H1 (cell line): ENCODE results near the gene LAX1. TPM values are rescaled to one million over a fixed set of nuclear protein-coding genes. Genes with fewer than 3 reads are reported as not detected.

ENCODE experiments used
- EZH2 ChIP-seq: fragments of 200-600 bp; sonication (generic); IDR thresholded peaks from 2 replicates; pipeline ENCODE4 v1.7.1; 2012; ENCODE audit warnings: low read depth, mild to moderate bottlenecking, moderate library complexity, low read length, inconsistent platforms; ENCODE audit not compliant: severe bottlenecking
- KDM5A ChIP-seq: fragments of 200-600 bp; IDR thresholded peaks from 2 replicates; pipeline ENCODE4 v1.7.1; 2012; ENCODE audit warnings: mild to moderate bottlenecking, low read length, inconsistent platforms, mixed read lengths
- POLR2AphosphoS5 ChIP-seq: IDR thresholded peaks from 2 replicates; pipeline ENCODE4 v1.6.1; 2011; ENCODE audit warnings: low read depth, low read length
- RAD21 ChIP-seq, 2 experiments: IDR thresholded peaks in 1 of 2; conservative IDR thresholded peaks in 1 of 2; 2 replicates each; pipeline ENCODE4 v1.6.1; 2011; ENCODE audit warnings: low read depth in 2 of 2, low read length in 2 of 2, improper control_type of control experiment in 1 of 2, inconsistent platforms in 1 of 2, mild to moderate bottlenecking in 1 of 2, moderate library complexity in 1 of 2
- polyA plus RNA-seq, 7 experiments: library from polyadenylated mRNA; depleted of rRNA in 3 of 7; stranded (reverse) in 5 of 7; unstranded in 2 of 7; fragments of >200 nt in 5 of 7; fragments of 200-250 nt in 2 of 7; gene quantifications; 1 replicate in 5 of 7; 2 replicates in 1 of 7; 4 replicates in 1 of 7; pipeline versions ENCODE4 v1.2.1 to v1.2.3, GENCODE V29; 2011 to 2013; ENCODE audit warnings: missing spikeins in 2 of 7, mixed read lengths in 2 of 7
- total RNA-seq: library from RNA; stranded (reverse); fragmentation: NEBNext Ultra II Directional; extraction: Animal tissue kit (Norgen Biotek cat#: 25700); gene quantifications from 2 replicates; pipeline ENCODE4 v1.2.1, GENCODE V29; 2021

LAX1 gene
- total and polyA plus RNA-seq, 2 of the 8 experiments (the other 6 are each of a cell fraction or from before 2014, with no cell fraction given) = 0.11 TPM; not detected in 1

DNA sequence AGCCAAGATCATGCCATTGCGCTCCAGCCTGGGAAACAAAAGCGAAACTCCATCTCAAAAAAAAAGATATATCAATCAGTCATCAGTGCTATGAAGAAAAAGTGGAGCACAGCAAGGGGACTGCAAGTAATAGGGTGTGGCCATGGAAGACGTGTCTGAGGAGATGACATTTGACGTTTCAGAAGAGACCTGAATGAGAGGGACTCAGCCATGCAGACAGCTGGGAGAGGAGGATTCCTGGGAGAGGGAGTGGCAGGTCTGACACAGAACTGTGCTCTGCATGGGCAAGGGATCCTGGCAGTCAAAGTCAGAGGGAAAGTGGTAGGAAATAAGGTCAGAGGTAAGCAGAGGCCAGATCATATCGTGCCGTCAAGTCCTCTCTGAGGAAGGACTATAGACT is 3.3 kb downstream of the LAX1 start (continued):
- TF ChIP-seq POLR2AphosphoS5 (no peak), RAD21 (IDR thresholded peaks at IDR 0.05 in 1 of 2, conservative IDR thresholded peaks at IDR 0.05 in 1 of 2; ENCODE audit: low read depth in 2 of 2, low read length in 2 of 2) (no peak), KDM5A (no peak), EZH2 (no peak)
- TF ChIP-seq, all 59 proteins: peak for 0
